T47D (cell line): Measurements from ENCODE around the gene ARFGAP1.

Experiments
- DNase-seq, 2 experiments: peaks; one replicate each; pipeline versions ENCODE4 v3.0.0 to v3.0.0-alpha.2; 2011 to 2012; ENCODE audit warnings: low read depth in 1 of 2, low spot score in 1 of 2
- JUND ChIP-seq: IDR thresholded peaks from 2 replicates; pipeline ENCODE4 v1.6.1; 2012; ENCODE audit warnings: low read depth
- in situ Hi-C: cut with HindIII; loops from 2 replicates; pipeline ENCODE4 v1.10.0; 2016; ENCODE audit warnings: low sequenced_read_pairs, low pct_unique_long_range_greater_than_20kb

ARFGAP1 gene

GRCh38 chr20:63287697-63288580, 15.3 kb downstream of the ARFGAP1 start:
- DNase-seq: no peak
- no peak for TF ChIP-seq JUND
- in situ Hi-C loops: no loop called here

- TF ChIP-seq JUND: no peak
- in situ Hi-C loops: no loop called here
- no peak for DNase-seq
These were observed 16.1 kb downstream of the ARFGAP1 start for GRCh38 chr20:63288581-63289251.

- no peak for TF ChIP-seq JUND
- DNase-seq: no peak
- in situ Hi-C loops: no loop called here
These were observed 16.9 kb downstream of the ARFGAP1 start for GRCh38 chr20:63289311-63290135.

GRCh38 chr20:63290136-63290676, 17.6 kb downstream of the ARFGAP1 start:
- in situ Hi-C loops: no loop called here
- no peak for DNase-seq
- no peak for TF ChIP-seq JUND

GRCh38 chr20:63290677-63291472, 18.3 kb downstream of the ARFGAP1 start:
- TF ChIP-seq JUND: no peak
- in situ Hi-C loops: no loop called here
- DNase-seq: peak in 1 of 2 experiments; percentile 30

GRCh38 chr20:63291811-63292210, 19.2 kb downstream of the ARFGAP1 start:
- in situ Hi-C loops: no loop called here

GRCh38 chr20:63292292-63292701, 19.7 kb downstream of the ARFGAP1 start:
- in situ Hi-C loops: no loop called here
- DNase-seq: no peak
- TF ChIP-seq JUND: no peak

More at GRCh38 chr20:63291811-63292210, 19.2 kb downstream of the ARFGAP1 start:
- no peak for TF ChIP-seq JUND
- peak in 1 of 2 experiments; percentile 39 for DNase-seq

- in situ Hi-C loops: no loop called here
- TF ChIP-seq JUND: no peak
These were observed 20.3 kb downstream of the ARFGAP1 start, which contains the start of gene COL20A1 for GRCh38 chr20:63292904-63293303. Gene COL20A1, plus strand, starts transcription at chr20:63293186. Its CDS starts 1,922 bp downstream, at chr20:63295108.

GRCh38 chr20:63293456-63293855, 20.8 kb downstream of the ARFGAP1 start:
- no peak for TF ChIP-seq JUND
- no peak for DNase-seq
- in situ Hi-C loops: no loop called here

More at GRCh38 chr20:63292904-63293303, 20.3 kb downstream of the ARFGAP1 start, which contains the start of gene COL20A1:
- DNase-seq: no peak

- DNase-seq: no peak
- in situ Hi-C loops: no loop called here
- TF ChIP-seq JUND: no peak
These were observed 21.4 kb downstream of the ARFGAP1 start for GRCh38 chr20:63293871-63294535.

- in situ Hi-C loops: no loop called here
- no peak for TF ChIP-seq JUND
These were observed 21.9 kb downstream of the ARFGAP1 start for GRCh38 chr20:63294536-63294900.

More at GRCh38 chr20:63294536-63294900, 21.9 kb downstream of the ARFGAP1 start:
- DNase-seq: no peak
